GM13976 (cell line): ENCODE measurements around the gene BCL2L2.

Source experiments
- DNase-seq: peaks from one replicate; pipeline ENCODE4 v3.0.0; 2012; ENCODE audit warnings: low spot score
- CTCF ChIP-seq: IDR thresholded peaks from 2 replicates; pipeline ENCODE4 v1.5.1; 2012; ENCODE audit warnings: borderline replicate concordance, mild to moderate bottlenecking; ENCODE audit not compliant: insufficient read depth; ENCODE audit errors: extremely low read depth, missing control alignments, control extremely low read depth
- in situ Hi-C: fragments of 300-500 bp; cut with MboI; formaldehyde crosslinking; loops from one replicate; pipeline ENCODE4 v1.12.0; 2022; ENCODE audit warnings: low sequenced_read_pairs, mixed read lengths, inconsistent platforms; ENCODE audit not compliant: unreplicated experiment

Gene BCL2L2

DNA sequence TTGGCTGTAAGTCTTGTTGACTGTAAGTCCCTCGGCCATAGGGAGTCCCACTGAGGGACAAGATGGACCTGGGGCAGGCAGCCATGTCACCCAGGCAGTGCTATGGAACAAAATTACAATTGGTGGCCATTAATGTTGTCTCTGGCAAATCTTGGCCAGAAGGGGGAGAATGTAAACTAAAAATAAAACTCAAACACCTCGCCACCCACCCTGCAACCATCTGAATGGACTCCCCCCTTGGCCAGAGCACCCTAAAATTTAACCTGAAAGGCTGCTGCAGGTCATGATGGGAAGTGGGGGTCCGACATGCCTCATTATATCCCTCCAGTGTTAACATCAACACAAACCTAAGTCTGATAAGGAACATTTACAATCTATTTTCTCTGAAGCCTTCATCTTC is 37.8 kb downstream of the BCL2L2 start:
- no peak for DNase-seq
- in situ Hi-C loops = no loop called here
- TF ChIP-seq CTCF = no peak

DNA sequence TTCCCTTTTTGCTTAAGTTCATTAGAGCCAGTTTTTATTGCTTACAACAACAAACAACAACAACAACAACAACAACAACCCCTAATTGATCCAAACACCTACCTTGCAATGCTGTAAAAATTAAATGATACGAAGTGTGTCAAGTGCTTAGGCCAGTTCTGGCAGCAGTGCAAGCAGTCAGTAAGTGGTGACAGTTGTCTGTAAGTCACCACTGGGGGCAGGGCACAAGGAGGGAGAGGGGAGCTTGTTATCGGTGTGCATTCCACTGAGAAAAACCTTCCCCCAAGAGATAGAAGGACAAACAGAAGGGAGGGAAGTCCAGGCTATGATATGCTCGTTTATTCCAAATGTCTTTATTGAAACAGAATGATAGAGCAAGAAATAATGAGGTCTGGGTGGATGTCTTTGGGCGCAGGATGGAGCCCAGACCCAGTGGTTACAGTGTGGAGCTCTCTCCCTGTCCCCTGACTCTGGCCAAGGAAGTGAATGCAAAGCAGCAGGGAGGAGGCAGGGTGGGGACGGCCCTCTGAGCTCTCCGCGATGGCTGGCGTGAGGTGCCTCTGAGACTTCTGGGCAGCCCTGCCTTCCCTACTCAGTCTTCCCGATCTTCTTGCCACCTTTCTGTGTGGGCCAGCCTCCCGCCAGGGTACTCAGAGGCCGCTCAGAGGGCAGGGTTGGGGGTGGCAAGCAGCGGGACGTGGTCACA is 39.5 kb downstream of the BCL2L2 start:
- no peak for DNase-seq
- TF ChIP-seq CTCF = no peak
- in situ Hi-C loops = no loop called here

GRCh38 chr14:23346693-23347405 is 40.2 kb downstream of the BCL2L2 start:
- in situ Hi-C loops = no loop called here
- DNase-seq = no peak
- TF ChIP-seq CTCF = no peak

DNA sequence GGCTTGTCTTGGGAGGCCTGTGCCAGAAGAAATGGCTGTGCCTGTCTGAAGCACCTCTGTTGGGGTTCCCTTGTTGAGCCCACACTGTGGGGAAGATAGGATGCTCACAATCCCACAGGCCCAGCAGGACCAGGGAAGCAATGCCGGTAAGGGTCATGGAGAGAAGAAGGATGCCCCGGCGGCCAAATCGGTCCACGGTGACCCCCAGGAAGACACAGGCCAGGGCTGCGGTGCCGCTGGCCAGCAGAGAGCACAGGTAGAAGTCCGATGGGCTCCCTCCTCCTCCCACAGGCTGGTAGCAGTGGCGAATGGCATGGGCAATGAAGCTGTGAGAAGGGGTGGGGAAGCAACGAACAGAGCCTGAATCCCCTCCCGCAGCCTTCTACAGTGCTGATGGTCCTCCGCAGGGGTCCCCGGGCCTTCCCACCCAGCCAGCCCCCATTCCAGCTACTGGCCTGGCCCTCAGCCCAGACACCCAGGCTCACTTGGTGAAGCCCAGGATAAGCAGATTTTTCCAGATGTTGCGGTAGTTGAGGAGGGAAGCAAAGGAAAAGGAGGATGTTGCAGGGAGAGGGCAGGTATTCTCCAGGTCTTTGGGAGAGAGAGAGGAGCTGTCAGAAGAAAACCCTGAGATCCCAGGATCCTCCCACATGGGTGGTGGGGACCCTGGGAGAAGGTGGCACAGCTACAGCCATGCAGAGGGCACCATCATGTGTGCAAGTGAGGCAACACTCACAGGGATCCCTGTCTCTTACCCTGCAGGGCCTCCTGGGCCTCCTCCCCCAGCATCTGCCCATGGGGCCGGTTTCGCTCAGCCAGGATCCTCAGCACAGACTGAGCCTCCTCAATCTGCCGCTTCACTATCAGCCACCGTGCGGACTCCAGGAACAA is 41.0 kb downstream of the BCL2L2 start:
- peak; percentile 21 for DNase-seq
- in situ Hi-C loops = no loop called here
- no peak for TF ChIP-seq CTCF

DNA sequence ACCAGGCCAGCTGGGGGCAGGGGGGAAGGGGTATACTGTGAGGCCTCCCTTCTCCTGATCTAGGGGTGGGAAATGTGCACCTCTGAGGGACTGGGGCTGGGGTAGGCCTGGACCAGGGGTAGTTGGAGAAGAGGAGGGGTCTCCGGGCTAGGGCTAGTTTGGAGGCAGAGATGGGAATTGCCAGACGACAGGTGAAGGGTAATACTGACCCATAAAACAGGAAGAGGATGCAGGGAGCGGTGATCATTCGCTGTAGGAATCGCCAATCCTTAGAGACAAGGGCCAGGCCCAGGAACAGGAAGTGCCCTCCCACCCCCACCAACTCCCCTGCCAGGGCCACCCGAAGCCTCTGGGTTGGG is 41.6 kb downstream of the BCL2L2 start:
- DNase-seq = peak; percentile 13
- in situ Hi-C loops = no loop called here
- TF ChIP-seq CTCF = no peak

- in situ Hi-C loops = no loop called here
- DNase-seq = peak; percentile 21
- TF ChIP-seq CTCF = no peak
Observed at GRCh38 chr14:23349156-23349845, 42.7 kb downstream of the BCL2L2 start.
